Renal pelvis (tissue), 4 donors: Measurements from ENCODE around the gene STEAP2. TPM values are rescaled to one million over a fixed set of nuclear protein-coding genes. Genes with fewer than 3 reads are reported as not detected.

Experiments
- DNase-seq: peaks from one replicate; pipeline ENCODE4 v3.0.0-alpha.2; 2013
- polyA plus RNA-seq, 3 donors: library from polyadenylated mRNA; unstranded; fragments of 120-200 nt; gene quantifications; one replicate each; pipeline ENCODE4 v1.2.1, GENCODE V29; 2013; ENCODE audit not compliant: insufficient read length in 3 of 3

STEAP2 gene
- polyA plus RNA-seq, 3 donors = 11.3 to 18.9 (median 15.5) TPM

GRCh38 chr7:90190995-90191394, 20.5 kb upstream of the STEAP2 start:
- no peak for DNase-seq

DNA sequence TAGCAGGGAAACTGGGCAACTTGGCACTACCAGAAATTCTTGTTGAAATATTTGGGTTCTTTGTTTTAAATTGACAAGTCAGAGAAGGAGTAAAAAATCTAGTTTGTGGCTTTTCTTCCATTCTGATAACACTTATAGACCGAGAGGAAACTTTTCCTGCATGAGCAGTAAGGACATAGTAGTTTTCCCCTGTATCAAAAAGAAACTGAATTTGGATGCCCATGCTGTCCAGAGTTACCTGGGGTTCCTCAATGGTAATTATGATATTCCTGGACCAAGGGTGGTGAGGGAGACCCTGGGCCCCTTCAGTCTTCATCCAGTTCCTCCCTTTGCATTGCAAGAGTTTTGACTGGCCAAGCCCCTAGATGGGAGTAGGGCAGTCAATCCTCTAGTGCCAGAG, 19.9 kb upstream of the STEAP2 start:
- DNase-seq = no peak

GRCh38 chr7:90192876-90193750, 18.4 kb upstream of the STEAP2 start:
- DNase-seq = no peak

DNA sequence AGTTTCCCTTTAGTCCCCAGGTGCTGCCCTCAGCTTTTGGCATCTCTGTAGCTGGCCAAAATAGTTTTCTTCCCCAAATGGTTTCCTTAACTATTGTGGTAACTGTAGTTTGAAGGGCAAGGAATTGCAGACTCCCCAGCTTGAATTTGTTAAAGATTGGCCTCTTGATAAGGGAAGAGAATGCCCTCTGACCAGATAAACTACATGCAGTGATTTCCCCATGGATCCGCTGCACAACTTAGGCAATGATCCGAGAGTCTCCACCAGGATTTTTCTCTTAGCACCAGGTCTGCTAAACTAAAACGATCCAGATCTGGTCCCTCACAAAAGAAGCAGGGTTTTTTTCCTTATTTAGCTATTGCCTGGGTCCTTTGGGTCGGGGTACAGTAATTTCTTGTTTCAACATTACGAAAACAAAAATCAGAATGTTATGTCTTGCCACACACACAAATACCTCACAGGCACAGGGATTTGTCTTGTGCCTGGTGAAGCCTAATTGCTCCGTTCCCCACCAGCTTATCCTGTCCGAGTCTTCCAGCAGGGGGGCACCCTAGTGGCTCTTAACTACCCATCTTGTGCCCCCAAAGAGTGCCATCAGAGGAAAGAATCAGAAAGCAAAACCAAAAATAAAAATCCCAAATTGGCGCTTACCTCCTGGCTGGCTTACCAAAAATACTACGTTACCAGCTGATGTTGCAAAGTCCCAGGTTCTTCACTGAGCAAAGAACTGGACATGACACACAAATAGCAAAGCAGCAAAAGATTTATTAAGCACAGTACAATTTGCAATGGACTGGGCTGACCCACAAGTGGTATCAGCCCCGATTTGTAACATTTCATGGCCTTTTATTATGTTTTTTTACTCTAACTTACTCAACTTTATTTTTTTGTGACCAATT, 16.4 kb upstream of the STEAP2 start:
- DNase-seq = no peak

DNA sequence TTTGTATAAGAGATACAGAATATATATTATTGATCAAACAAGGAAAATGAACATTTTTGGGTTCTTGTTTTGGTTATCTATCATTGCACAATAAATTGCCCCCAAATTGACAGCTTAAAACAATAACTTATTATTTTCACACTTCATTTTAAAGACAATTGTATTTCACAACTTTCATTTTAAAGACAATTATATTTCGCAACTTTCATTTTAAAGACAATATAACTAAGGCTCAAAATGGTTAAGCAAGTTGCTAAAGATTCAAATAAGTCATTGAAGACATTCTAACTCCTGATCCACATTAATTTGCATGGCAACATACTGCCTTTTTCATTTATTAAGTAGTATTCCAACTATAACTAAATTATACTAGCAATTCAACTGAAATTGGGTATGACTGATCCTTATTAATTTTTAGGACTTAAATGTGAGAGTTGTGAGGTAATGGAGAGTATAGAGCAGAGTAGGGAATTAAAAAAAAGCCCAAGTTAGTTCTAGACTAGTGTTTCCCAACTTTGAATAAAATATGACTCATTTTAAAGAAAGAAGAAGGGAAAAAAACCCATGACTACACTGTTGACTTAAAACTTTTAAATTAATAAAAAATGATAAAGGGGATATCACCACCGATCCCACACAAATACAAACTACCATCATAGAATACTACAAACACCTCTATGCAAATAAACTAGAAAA, 9.9 kb upstream of the STEAP2 start:
- DNase-seq = no peak

DNA sequence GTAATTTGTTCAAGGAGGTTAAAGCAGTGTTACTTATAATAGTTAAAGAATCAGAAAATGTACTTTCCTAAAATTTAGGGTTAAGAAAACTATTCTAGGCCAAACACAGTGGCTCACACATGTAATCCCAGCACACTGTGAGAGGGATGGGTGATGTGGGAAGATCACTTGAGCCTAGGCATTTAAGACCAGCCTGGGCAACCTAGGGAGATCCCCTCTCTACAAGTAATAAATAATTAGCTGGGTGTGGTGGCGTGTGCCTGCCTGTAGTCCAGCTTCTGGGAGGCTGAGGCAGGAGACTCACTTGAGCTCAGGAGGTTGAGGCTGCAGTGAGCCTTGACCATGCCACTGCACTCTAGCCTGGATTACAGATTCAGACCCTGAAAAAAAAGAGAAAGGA, 3.6 kb upstream of the STEAP2 start:
- DNase-seq = no peak

DNA sequence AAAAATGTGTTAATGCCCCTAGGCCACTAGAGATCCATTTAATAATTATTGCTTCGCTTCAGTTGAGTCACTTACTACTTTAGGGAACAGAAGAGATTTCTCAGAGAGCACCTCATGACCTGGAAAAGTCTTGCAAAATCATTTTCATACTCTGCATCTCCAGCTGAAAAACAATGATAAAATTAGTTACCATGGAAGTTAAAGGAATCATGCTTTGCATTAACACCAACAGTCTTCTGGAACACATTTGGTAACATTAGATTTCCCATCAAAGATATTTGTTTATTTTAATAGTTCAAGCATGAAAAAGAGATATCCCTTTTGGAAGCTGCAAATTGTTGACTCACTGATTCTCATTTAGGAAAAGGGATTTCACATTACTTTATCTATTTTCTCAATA, 1.8 kb upstream of the STEAP2 start:
- no peak for DNase-seq

GRCh38 chr7:90210475-90210874, 1.1 kb upstream of the STEAP2 start:
- DNase-seq = no peak

- DNase-seq = peak; percentile 12
Observed at GRCh38 chr7:90210981-90211380, 559 bp upstream of the STEAP2 start.

- no peak for DNase-seq
Observed at GRCh38 chr7:90212149-90212495, 582 bp downstream of the STEAP2 start.

DNA sequence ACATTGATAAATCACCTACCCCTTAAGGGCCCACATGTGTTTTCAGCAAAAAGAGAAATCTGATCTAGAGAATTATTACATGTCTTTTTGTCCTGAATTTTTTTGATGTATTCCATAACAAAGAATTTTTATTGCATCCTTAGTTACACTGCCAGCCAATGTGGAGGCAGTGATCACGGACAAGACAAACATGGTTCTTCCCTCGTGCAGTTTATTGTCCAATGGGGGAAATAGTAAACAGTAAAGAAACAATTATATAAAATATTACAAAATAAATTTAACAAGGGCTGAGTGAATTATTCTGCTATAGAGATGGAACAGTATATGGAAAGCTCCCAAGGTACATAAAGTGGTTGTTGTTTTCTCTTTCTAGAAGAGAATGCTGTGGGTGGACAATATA, 2.0 kb downstream of the STEAP2 start:
- DNase-seq = no peak

DNA sequence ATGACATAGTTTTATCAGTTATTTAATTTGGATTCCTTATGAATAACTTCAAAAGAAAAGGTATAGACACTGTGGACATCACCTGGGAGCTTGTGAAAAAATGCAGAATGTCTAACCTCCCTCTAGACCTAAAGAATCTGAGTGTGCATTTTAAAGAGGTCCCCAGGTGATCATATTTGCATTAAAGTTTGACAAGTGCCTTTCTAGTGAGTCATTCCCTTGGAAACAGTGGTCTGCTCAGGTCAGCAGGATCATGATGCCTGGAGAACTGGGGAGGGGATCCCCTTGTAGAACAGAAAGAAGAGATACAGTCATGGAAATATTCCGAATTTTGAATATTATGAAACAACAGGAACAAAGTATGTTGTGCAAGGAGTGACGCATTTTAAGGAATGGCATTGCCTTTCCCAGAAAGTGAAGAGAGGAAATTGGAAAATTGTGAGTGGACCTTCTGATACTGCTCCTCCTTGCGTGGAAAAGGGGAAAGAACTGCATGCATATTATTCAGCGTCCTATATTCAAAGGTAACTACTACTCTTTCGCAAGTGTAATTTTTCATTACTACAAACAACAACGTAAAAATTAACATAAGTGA, 4.6 kb downstream of the STEAP2 start:
- no peak for DNase-seq

DNA sequence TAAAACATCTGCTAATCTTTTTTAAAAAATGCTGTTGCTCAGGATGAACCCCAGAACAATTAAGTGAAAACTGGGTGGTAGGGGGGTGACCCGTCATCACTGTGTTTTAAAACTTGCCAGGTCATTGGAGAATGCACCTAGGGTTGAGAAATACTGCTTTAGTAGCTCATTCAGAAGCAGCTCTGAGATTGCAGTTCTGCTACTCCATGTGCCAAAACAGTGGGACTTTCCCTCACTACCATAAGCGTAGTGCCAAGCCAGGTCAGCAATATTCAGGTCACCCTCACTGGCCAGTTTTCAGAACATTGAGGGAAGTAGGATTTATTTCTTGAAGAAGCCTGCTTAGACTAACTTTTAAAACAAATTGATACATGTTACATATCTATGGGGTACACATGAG, 5.2 kb downstream of the STEAP2 start:
- DNase-seq = no peak

GRCh38 chr7:90222390-90222789, 10.8 kb downstream of the STEAP2 start:
- no peak for DNase-seq

- no peak for DNase-seq
Observed at GRCh38 chr7:90222811-90223725, 11.5 kb downstream of the STEAP2 start.

DNA sequence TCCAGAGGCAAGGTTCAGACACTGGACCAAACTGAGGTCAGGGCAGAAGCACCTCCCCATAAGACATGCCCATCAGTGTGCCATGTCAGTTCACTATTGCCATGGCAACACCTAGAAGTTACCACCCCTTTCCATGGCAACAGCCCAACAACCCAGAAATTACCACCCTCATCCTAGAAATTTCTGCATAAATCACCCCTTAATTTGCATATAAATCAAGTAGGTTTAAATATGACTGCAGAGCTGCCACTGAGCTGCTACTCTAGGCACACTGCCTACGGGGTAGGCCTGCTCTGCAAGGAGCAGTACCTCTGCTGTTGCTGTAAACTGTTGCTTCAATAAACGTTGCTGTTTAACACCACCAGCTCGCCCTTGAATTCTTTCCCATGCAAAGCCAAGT, 12.7 kb downstream of the STEAP2 start:
- no peak for DNase-seq

DNA sequence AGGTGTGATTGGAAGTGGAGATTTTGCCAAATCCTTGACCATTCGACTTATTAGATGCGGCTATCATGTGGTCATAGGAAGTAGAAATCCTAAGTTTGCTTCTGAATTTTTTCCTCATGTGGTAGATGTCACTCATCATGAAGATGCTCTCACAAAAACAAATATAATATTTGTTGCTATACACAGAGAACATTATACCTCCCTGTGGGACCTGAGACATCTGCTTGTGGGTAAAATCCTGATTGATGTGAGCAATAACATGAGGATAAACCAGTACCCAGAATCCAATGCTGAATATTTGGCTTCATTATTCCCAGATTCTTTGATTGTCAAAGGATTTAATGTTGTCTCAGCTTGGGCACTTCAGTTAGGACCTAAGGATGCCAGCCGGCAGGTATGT, 13.6 kb downstream of the STEAP2 start:
- no peak for DNase-seq

DNA sequence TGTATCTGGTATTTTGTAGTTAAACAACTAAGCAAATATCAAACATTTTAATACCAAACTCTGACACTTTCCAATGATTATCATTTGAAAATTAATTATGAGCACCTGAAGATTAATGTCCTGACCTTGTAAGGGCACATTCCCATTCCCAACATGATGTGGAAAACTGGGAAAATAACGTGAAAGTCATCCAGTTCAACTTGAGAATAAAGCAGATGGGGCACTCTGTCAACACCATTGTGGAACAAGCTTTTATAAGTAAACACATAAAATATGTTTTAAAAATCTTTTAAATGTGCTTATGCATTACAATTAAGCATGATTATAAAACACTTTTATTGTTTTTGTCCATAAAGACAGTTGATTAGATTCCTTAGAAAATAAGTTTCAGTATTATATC, 14.1 kb downstream of the STEAP2 start:
- DNase-seq = no peak

DNA sequence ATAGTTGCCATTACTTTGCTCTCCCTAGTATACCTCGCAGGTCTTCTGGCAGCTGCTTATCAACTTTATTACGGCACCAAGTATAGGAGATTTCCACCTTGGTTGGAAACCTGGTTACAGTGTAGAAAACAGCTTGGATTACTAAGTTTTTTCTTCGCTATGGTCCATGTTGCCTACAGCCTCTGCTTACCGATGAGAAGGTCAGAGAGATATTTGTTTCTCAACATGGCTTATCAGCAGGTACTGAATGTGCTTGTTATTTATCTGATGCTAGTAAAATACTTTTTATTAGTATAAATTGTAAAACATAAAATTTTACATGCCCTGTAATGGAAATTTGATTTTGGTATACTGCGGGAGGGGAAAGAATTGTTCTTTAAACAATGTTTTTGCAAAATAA, 15.7 kb downstream of the STEAP2 start:
- DNase-seq = no peak

DNA sequence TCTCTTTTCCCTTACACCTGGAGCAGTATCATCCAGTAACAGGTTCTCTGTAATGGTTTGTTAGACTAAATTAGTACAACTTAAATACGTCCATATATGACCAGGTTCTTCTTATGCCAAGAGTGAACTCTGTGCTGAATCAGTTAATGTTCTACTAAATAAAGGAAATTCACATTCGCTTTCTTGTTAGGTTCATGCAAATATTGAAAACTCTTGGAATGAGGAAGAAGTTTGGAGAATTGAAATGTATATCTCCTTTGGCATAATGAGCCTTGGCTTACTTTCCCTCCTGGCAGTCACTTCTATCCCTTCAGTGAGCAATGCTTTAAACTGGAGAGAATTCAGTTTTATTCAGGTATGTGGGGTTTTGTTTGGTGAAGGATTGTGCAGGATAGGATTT, 18.1 kb downstream of the STEAP2 start:
- no peak for DNase-seq

DNA sequence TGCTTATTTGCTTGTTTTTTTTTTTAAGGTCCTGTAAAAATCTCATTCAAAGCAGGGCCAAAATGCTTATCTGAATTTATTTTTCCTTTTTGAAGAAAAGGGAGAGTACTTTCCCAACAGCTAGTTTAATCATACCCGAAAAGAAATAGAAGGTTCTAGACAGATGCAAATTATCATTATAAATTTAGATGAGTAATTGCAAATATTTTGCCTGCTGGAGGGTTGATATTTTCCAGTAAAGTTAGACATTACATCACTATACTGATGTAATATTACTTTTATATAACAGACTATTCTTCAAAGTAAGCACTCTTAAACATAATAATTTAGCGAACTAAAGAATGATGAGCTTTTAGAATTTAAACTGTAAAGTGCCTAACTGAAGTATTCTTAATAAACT, 19.3 kb downstream of the STEAP2 start:
- no peak for DNase-seq
